HUES6 (cell line): Measurements from ENCODE around the gene OR1A2.
"Not testable (repeated sequence)": the region's sequence is repeated elsewhere in the genome, so short reads cannot be mapped to it uniquely, and the experiment has no call there.

Experiments used
- H3K27ac ChIP-seq: 2 replicates; pipeline ENCODE4 v1.7.0; 2013; ENCODE audit warnings: low read depth, mild to moderate bottlenecking, low read length, inconsistent platforms
- H3K27me3 ChIP-seq: 2 replicates; pipeline ENCODE4 v1.6.1; 2013; ENCODE audit warnings: low read length; ENCODE audit not compliant: control insufficient read depth, insufficient read depth
- H3K36me3 ChIP-seq: 2 replicates; pipeline ENCODE4 v1.6.1; 2013; ENCODE audit warnings: low read length; ENCODE audit not compliant: control insufficient read depth, insufficient read depth
- H3K4me1 ChIP-seq: 2 replicates; pipeline ENCODE4 v1.6.1; 2013; ENCODE audit warnings: low read length; ENCODE audit not compliant: control insufficient read depth, insufficient read depth
- H3K4me3 ChIP-seq: 2 replicates; pipeline ENCODE4 v1.5.1; 2013; ENCODE audit warnings: low read depth, low read length
- H3K9ac ChIP-seq: one replicate; pipeline ENCODE4 v1.6.1; 2013; ENCODE audit warnings: mild to moderate bottlenecking, low read length
- H3K9me3 ChIP-seq: 2 replicates; pipeline ENCODE4 v1.6.1; 2013; ENCODE audit warnings: low read depth, low read length; ENCODE audit not compliant: control insufficient read depth, insufficient read depth

The OR1A2 gene, protein sequence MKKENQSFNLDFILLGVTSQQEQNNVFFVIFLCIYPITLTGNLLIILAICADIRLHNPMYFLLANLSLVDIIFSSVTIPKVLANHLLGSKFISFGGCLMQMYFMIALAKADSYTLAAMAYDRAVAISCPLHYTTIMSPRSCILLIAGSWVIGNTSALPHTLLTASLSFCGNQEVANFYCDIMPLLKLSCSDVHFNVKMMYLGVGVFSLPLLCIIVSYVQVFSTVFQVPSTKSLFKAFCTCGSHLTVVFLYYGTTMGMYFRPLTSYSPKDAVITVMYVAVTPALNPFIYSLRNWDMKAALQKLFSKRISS

DNA sequence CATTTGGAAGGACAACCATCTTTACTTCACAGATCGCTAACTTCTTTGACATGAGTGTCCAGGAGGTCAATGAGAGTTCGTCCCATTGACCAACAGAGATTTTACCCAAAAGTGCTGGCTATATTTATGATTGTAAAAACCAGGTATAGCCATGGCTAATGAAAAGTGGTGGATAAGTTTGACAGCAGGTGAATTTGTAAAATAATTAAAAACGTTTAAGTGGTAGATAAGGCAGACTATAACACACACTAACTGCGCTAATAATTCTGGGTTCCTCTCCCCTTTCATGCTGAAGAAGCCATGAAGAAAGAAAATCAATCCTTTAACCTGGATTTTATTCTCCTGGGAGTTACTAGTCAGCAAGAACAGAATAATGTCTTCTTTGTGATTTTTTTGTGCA, at the start of gene OR1A2:
Gene OR1A2, plus strand, starts transcription at position 301 of the 400 bp plus-strand sequence. Its CDS starts 0 bp downstream, at position 301.
- no peaks in the 10 kb centered on the region for H3K4me1 ChIP-seq
- no peaks in the 10 kb centered on the region for H3K36me3 ChIP-seq

DNA sequence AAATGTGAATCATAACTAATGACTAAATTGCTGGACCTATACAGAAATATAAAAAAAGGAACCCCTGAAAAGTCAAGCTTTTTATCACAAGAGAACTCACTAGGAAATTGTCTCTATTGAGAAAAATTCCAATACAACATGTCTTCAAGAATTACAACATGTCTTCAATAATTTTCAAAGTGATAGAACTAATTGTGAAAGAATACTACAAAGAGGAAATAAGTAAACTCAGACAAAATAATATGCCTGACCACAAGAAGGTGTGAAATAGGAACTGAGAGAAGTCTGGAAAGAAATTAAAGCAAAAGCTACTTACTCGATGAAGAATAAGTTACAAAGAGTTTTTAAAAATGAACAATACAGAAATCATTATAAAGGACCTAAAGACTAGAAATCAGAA, 40.1 kb upstream of the OR1A2 start:
- H3K9me3 ChIP-seq = peaks cover 5% of the 10 kb centered on the region; the same call in 1 of the 2 replicates
- no peak overlapping the region for H3K27ac ChIP-seq
- no peak overlapping the region for H3K4me3 ChIP-seq
- no peak overlapping the region for H3K9ac ChIP-seq
- no peaks in the 10 kb centered on the region for H3K27me3 ChIP-seq
- H3K4me1 ChIP-seq = peaks cover 9% of the 10 kb centered on the region; the same call in 1 of the 2 replicates
- no peaks in the 10 kb centered on the region for H3K36me3 ChIP-seq

More for the DNA sequence above, at the start of gene OR1A2:
- H3K4me3 ChIP-seq = no peak within 1 kb of the TSS
- peaks cover 10% of the 10 kb centered on the region for H3K9me3 ChIP-seq
- H3K27me3 ChIP-seq = peaks cover 2% of the 10 kb centered on the region
- no peak within 1 kb of the TSS for H3K9ac ChIP-seq
- H3K27ac ChIP-seq = no peak within 1 kb of the TSS

DNA sequence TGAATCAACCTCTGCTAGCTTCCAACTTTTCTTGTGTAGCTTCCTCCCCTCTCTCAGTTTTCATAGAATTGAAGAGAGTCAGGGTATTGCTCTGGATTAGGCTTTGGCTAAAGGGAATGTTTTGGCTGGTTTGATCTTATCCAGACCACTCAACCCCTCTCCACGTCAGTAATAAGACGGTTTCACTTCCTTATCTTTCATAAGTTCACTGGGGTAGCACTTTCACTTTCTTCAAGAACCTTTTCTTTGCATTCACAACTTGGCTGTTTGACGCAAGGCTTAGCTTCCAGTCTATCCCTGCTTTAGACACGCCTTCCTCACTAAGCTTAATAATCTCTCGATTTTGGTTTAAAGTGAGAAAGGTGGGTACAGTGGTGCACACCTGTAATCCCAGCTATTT, 29.7 kb upstream of the OR1A2 start:
- Histone ChIP-seq H3K9me3 (peaks cover 18% of the 10 kb centered on the region), H3K27ac (no peak overlapping the region), H3K4me3 (no peak overlapping the region), H3K4me1 (no peaks in the 10 kb centered on the region), H3K36me3 (no peaks in the 10 kb centered on the region), H3K9ac (no peak overlapping the region), H3K27me3 (no peaks in the 10 kb centered on the region)

DNA sequence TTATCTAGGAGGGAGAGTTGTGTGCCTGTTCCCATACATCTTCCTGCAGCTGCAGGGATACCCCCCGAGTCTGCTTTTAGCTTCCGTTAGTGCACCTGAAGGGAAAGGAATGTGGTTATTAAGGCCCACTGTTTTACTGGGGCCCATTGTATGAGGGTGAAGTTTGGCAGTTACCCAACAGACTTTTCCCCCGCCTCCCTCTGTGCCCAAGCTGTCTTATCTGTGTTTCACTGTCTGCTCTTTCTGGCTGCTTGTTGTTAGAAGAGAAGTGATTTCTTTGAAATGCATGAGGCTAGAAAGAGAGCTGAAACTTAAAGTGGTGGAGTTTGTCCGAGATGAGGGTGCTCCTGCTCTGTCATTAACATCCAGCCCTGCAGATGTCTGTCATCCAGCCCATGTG, 7.4 kb upstream of the OR1A2 start:
- no peaks in the 10 kb centered on the region for H3K4me1 ChIP-seq
- no peaks in the 10 kb centered on the region for H3K36me3 ChIP-seq
- no peaks in the 10 kb centered on the region for H3K9me3 ChIP-seq
- H3K27ac ChIP-seq = no peak overlapping the region
- no peak overlapping the region for H3K9ac ChIP-seq
- no peak overlapping the region for H3K4me3 ChIP-seq
- H3K27me3 ChIP-seq = no peaks in the 10 kb centered on the region

DNA sequence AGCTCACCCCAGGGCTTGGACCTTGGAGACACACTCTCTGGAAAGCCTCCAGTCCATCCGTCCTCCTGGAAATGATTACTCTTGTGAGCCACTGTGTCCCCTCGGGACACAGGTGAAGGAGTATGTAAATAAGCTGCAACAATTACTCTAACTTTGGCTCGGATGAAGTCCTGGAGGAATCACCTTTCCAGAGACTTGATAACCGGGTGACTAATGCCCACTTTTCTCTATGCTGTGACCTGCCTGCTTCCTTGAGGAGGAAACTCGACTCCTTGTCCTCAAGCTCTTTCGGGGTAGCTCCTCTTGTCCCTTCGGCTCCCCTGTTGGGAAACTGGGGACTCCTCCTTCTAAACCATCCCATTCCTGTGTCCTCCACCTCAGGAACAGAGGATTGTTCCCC, 10.0 kb downstream of the OR1A2 start, which contains the start of gene OR1A1:
Gene OR1A1, plus strand, starts transcription at position 301 of the 400 bp plus-strand sequence. CDS start 7,954 bp downstream, outside the sequence.
- H3K27me3 ChIP-seq = no peaks in the 10 kb centered on the region

DNA sequence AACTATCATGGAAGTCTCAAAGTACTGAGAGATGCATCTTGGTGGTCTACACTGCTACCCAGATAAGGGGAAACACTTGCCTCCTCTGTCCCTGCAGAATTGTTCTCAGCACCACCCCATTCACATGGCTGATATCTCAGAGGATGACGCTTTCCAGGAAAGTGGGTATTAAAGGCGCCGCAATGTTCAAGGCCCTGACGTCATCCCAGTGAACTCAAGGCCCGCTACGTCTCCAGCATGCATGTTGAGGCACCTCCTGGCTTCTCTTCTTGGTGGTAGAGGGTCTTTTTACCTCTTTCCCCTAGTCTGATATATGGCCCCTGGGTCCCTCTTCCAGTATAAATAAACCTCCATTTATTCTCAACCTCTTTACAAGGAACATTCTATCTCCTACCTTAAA, 11.2 kb downstream of the OR1A2 start:
- H3K27ac ChIP-seq = no peak overlapping the region
- H3K27me3 ChIP-seq = no peaks in the 10 kb centered on the region
- H3K9me3 ChIP-seq = peaks cover 4% of the 10 kb centered on the region; the same call in 1 of the 2 replicates
- no peak overlapping the region for H3K9ac ChIP-seq
- H3K4me1 ChIP-seq = no peaks in the 10 kb centered on the region
- no peak overlapping the region for H3K4me3 ChIP-seq
- H3K36me3 ChIP-seq = no peaks in the 10 kb centered on the region

More for the DNA sequence above, 10.0 kb downstream of the OR1A2 start, which contains the start of gene OR1A1:
- no peaks in the 10 kb centered on the region for H3K36me3 ChIP-seq
- no peak within 1 kb of the TSS for H3K4me3 ChIP-seq
- no peak within 1 kb of the TSS for H3K9ac ChIP-seq
- no peaks in the 10 kb centered on the region for H3K4me1 ChIP-seq
- H3K27ac ChIP-seq = no peak within 1 kb of the TSS
- H3K9me3 ChIP-seq = peaks cover 4% of the 10 kb centered on the region; the same call in 1 of the 2 replicates

DNA sequence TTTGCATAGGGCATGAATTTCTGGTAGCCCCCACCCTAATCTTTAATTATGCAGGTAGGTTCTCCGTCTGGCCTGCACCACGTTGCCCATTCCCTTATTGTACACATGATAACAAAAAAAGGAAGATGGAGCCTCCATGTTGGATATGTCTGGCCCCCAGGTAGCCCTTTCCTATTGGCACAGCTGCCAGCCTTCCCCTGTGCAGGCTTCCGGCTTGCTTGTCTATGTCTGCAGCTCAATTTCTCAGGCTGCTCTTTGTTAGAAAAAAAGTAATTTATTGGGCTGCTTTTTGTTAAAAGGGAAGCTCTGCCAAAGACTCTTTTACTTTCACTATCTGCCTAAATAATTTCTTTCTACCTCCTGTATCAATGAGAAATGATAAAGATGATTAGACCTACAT, 15.7 kb downstream of the OR1A2 start:
- H3K27me3 ChIP-seq = no peaks in the 10 kb centered on the region
- H3K9me3 ChIP-seq = no peaks in the 10 kb centered on the region
- H3K36me3 ChIP-seq = no peaks in the 10 kb centered on the region

DNA sequence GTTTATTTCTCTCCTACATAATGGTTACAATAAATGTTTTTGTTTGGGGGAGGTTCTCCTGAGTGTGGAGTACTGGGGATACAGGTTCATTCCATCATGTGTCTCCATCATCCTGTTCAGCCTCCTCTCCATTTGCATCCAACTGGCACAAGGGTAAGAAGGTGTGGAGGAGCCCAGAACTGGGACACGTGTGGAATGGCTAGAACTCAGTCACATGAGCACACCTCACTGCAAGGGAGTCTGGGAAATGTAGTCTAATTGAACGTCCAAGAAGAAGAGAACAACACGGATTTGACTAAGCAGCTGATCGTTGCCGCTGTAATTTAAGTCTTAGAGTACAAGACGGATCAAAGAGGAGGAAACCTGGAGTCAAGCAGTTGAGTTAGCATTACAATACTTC, 16.3 kb downstream of the OR1A2 start:
- Histone ChIP-seq H3K9ac (no peak overlapping the region), H3K4me3 (no peak overlapping the region), H3K9me3 (no peaks in the 10 kb centered on the region; the same call in 1 of the 2 replicates), H3K4me1 (no peaks in the 10 kb centered on the region), H3K36me3 (no peaks in the 10 kb centered on the region), H3K27me3 (no peaks in the 10 kb centered on the region), H3K27ac (no peak overlapping the region)

More for the DNA sequence above, 15.7 kb downstream of the OR1A2 start:
- Histone ChIP-seq H3K4me1 (no peaks in the 10 kb centered on the region), H3K9ac (no peak overlapping the region), H3K27ac (no peak overlapping the region), H3K4me3 (no peak overlapping the region)

DNA sequence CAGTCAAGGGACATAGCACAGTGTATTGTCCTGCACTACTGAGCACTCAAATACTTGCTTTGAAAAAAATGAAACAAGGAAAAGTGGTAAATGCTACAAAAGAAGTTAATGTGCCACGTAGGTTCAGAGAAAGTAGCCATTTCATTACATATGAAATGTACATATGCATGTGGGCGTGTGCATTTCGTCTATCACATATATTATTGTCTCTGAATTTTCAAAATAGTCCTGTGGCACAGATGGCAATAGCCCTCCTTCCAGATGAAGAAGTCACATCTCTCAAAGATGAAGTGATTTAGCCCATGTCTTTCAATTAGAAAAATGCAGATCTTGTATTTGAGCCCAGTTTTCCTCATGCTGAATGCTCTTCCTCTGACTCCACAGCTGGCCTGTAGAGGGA, 22.7 kb downstream of the OR1A2 start:
- H3K27me3 ChIP-seq, H3K36me3 ChIP-seq, H3K9me3 ChIP-seq, H3K4me1 ChIP-seq, H3K4me3 ChIP-seq, H3K27ac ChIP-seq, H3K9ac ChIP-seq: not testable (repeated sequence)

DNA sequence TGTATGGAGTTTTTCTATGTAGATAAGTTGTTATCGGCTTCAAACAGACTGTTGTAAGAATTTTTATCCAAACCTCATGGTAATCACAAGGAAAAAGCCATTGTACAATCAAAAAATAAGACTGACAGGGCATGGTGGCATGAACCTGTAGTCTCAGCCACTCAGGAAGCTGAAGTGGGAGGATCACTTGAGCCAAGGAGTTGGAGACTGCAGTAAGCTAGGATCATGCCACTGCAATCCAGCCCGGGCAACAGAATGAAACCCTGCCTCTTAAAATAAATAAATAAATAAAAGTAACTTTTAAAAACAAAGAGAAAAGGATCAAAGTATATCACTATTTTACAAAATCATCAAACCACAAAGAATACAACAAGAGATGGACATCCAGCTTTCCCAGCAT, 24.5 kb downstream of the OR1A2 start:
- Histone ChIP-seq H3K9ac (no peak overlapping the region), H3K4me3 (no peak overlapping the region), H3K27me3 (no peaks in the 10 kb centered on the region), H3K9me3 (peaks cover 2% of the 10 kb centered on the region; the same call in 1 of the 2 replicates), H3K27ac (no peak overlapping the region), H3K36me3 (no peaks in the 10 kb centered on the region), H3K4me1 (no peaks in the 10 kb centered on the region)

DNA sequence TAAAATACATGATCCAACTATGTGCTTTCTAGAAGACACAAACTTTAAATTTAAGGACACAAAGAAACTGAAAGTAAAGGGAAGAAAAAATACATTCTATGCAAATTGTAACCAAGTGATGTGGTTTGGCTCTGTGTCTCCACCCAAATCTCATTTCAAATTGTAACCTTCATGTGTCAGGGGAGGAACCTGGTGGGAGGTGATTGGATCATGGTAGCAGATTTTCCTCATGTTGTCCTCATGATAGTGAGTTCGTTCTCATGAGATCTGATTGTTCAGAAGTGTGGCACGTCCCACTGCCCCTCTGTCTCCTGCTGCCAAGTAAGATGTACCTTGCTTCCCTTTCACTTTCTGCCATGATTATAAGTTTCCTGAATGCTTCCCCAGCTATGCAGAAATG, 25.2 kb downstream of the OR1A2 start:
- Histone ChIP-seq H3K4me3 (no peak overlapping the region), H3K27me3 (no peaks in the 10 kb centered on the region), H3K9me3 (peaks cover 2% of the 10 kb centered on the region; the same call in 1 of the 2 replicates), H3K9ac (no peak overlapping the region), H3K36me3 (no peaks in the 10 kb centered on the region), H3K27ac (no peak overlapping the region), H3K4me1 (no peaks in the 10 kb centered on the region)
